Epidermal melanocyte (primary cell): ENCODE measurements around the gene VPS50.
"Not testable (repeated sequence)": the region's sequence is repeated elsewhere in the genome, so short reads cannot be mapped to it uniquely, and the experiment has no call there.

Experiments used
- DNase-seq: peaks from one replicate; pipeline ENCODE4 v3.0.0; 2011; ENCODE audit warnings: low spot score; ENCODE audit not compliant: insufficient read length

The VPS50 gene

DNA sequence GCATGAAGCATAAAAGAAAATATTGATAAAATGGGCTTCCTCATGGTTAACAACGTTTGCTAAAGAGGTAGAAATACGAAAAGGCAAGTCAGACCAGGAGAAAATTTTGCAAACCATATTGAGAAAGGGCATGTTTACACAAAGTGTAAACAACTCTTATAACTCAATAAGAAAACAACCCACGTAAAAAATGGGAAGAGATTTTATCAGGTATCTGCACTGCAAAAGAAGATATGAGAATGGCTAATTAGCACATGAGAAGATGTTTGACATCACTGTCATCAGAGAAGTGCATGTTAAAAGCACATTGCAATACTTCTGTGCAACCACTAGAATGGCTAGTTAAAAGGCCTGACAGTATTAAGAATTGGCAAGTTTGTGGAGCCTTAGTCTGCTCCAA, 99.5 kb downstream of the VPS50 start:
- DNase-seq: no peak

DNA sequence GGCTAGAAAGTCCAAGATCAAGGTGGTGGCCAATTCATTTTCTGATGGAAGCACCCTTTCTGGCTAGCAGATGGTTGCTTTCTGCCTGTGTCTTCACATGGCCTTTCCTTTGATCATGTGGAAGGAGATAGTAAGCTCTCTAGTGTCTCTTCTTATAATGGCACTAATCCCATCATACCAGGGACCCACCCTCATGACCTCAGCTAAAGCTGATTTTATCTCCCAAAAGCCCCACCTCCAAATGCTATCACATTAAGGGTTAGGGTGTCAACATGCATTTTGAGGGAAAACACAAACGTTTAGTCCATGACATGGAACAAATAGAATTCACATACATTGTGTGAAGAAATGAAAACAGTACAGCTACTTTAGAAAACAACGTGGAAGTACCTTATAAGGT, 100.0 kb downstream of the VPS50 start:
- no peak for DNase-seq

DNA sequence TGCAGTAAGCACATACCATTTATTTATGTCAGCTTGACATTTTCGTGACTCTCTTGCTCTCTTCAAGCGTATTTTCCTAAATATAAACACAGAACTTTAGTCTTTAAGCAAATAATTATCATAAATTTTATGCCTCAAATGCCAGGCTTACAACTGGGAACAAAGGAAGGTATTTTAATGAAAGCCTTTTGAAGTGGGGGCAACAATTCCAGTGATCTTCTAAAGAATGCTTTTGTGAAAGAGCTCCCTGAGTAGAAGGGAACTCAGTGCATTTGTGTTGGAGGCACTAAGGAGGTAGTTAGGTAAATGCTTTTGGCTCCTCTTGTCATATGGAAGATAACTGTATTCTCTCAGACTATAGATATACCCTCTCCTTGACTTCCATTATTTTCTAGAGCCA, 104.9 kb downstream of the VPS50 start:
- DNase-seq: no peak

DNA sequence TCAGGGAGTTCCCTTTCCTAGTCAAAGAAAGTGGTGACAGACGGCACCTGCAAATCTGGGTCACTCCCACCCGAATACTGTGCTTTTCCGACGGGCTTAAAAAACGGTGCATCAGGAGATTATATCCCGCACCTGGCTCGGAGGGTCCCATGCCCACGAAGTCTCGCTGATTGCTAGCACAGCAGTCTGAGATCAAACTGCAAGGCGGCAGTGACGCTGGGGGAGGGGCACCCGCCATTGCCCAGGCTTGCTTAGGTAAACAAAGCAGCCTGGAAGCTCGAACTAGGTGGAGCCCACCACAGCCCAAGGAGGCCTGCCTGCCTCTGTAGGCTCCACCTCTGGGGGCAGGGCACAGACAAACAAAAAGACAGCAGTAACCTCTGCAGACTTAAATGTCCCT, 110.0 kb downstream of the VPS50 start:
- DNase-seq: not testable (repeated sequence)

DNA sequence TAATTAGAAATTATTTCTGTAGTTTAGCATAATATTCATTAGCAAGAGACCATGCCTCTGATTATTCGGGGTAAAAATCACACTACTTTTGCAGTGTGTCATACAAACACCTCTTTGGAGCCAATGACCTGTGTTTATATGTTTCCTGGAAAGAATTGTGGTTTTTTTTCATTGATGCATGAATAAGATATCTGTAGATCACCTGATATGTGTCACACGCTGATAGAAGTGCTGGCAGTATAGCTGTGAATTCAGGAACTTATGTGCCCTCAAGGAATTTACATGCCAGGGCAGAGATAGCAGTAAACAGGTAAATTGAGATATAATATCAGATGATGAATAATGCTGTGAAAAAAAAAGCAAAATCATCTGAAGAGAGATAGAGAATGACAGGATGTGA, 118.2 kb downstream of the VPS50 start:
- DNase-seq: no peak

DNA sequence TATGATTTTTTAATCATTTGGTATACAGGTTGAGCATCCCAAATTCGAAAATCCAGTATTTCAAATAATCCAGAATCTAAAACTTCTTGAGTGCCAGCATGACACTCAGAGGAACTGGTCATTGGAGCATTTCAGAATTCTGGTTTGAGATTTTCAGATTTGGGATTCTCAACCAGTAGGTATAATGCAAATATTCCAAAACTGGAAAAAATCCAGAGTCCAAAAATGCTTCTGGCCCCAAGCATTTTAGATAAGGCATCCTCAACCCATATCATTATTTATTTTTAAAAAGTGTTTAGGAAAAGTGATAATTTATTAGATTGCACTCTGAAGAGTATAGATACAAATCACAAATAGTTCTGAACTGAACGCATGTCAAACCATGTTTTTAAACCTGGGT, 120.7 kb downstream of the VPS50 start:
- no peak for DNase-seq

DNA sequence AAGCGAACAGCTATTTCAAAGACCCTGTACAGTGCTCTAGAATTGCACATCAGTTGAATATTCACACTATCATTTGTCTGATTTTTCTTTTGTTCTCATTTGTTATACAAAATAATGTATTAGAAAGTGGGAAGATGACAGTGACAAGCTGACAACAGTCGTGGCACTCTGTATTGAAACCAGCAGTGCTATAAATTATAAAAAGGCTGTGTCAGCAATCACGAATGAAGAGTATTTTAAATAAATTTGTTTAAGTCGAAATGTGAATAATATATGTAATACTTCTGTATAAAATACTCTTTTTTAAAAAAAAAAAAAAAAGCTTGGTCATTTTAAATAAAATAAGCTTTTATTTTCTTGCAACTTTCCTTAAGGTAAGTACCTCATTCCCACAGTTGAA, 122.6 kb downstream of the VPS50 start:
- no peak for DNase-seq

DNA sequence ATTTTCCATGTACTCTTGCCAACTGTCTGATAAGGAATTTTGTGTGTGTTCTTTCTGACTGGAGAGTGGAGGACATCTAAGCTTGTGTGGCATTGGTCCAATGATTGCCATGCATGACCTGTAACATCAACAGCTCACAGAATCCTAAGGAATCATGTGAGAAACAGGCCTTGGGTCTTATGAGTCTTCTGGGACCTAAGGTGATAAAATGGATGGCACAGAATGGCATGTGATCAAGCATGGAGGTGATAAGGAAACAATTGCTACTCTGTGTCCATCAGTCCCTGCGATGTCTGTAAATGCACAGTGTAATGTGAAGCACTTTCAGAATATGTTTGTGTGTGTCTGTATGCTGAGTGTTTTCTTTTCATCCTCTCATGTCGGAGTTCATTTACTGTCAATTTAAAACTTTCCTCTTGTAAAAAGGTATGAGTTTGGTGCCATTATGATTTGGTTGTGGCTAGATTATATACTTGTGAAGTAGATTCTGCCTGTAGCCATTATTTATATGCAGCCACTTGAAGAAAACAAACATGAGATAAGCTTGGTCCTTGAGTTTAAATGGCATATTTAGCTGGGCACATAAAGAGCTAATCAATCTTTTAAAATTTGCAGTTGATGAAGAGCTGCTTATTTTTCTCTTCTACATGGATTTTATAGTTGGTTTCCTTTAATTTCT, 127.5 kb downstream of the VPS50 start:
- DNase-seq: no peak

DNA sequence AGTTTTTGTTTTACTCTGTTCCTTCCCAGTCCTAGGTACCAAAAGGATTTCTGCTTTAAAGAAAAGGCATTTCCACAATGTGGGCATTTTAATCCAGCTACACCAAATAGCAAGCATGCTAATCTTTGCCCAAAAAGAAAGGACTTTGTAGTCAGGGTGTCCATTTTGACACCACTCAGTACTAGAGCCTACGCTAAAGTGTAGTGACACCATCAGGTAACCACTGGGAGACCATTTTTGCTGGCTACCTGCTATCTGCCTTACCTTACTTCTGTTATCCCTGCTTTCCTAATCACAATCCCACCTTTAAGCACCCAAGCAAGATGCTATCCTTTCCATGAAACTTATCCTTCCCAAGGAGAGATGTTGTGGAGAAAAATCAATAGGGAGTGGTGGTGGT, 129.7 kb downstream of the VPS50 start:
- DNase-seq: no peak

DNA sequence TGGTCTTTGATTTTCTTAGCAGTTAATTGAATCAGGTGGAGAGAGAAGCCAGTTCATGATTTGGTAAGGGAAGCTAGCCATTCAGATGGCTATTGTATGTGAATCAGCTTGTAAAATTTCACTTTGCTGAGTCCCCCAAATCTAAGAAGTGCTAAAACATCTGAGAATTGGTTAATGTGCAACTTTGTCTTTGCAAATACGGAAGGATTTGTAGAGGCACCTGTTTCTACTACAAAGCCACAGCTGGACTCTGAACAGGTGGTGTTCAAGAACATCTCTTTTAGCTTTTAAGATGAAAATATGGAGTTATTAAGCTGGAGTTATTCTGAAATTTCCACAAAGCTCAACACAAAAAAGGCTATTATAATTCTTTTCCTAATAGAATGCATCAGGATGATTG, 132.6 kb downstream of the VPS50 start:
- no peak for DNase-seq

DNA sequence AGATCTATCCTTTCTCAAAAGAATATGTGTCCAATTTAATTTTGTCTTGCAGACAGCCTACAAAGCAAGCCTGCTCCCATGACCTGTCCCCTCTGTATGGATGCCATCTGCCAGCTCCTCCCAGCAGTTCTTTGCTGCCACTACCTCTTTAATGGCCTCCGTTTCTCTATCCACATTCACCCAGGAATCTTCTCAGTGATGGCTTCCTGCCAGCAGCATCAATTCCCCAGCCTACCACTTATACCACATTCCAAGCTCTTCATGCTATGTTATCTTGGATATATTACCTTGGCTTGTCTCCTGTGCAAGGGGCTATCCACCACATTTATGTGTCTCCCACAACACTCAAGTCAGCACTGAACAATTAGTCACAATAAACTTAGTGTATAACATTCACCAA, 133.2 kb downstream of the VPS50 start:
- DNase-seq: no peak

DNA sequence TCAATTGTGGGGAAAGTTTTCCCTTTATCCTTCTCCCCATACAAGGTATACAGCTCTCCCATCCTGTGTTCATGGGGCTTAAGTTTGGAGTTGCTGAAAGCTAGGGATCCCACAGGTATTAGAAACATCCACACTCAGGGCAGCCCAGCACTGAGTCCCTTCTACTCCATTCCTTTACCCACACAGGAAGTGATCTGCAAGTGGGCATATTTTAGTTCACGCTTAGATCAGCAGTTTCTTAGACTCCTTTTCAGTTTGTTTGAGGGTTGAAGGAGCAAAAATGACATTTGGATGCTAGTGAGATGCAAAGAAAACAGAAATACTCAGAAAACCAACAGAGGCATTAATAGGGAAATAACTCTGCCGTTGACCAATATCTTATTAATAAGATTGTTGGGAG, 134.7 kb downstream of the VPS50 start:
- no peak for DNase-seq

DNA sequence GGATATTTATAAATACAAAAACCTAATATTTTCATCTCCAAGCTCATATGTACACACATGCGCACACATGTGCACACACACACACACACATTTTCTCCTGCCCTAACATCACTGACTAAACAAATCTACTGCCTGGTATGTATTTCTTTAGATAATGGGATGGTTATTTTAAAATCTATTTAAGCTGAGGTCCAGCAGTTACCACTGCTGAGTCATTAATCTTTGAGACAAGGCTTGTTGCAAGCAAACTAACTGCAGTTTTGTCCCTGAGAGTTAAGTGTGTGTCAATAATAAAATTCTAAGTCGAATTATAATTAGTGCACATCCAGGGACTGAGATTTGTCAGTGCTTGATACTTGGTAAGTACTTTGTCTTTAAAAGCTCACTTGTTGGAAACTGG, 135.1 kb downstream of the VPS50 start:
- DNase-seq: no peak

DNA sequence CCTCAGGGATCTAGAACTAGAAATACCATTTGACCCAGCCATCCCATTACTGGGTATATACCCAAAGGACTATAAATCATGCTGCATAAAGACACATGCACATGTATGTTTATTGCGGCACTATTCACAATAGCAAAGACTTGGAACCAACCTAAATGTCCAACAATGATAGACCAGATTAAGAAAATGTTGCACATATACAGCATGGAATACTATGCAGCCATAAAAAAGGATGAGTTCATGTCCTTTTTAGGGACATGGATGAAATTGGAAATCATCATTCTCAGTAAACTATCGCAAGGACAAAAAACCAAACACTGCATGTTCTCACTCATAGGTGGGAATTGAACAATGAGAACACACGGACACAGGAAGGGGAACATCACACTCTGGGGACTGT, 138.8 kb downstream of the VPS50 start:
- not testable (repeated sequence) for DNase-seq

DNA sequence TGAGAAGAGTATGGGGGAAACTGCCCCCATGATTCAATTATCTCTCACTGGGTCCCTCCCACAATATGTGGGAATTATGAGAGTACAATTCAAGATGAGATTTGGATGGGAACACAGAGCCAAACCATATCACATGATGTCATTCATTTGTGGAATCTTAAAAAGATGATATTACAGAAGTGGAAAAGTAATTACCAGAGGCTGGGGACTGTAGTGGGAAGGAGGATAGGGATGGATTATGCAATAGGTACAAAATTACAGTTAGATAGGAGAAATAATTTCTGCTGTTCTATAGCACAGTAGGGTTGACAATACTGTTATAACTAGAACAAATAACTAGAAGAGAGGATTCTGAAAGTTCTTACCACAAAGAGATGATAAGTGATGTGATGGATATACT, 141.4 kb downstream of the VPS50 start:
- DNase-seq: no peak

DNA sequence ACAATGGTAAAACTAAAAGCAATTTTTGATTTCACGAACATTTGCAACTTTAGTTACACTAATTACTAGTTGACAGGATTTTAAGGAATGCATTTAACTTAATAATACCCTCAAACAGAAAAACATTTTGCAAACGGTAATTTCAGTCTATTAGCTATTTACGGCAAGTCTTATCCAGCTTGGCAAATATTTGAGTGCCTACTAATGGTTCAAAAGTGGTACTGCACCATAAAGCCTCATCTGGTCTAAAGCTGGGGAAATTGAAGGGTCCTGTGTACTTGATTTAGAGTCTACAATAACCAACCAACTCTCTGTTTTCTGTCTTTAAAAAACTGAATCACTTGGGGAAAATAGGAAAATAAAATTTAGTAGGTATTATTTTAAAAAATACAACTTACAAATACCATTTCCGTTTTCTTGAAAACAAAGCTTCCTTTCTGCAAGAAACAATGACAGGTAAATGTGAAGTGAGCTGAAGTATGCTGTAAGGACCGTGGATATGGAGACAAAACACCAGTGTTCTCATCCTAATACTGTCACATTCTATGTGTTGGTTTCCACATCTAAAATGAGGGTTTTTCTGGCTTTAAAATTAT, 142.3 kb downstream of the VPS50 start:
- DNase-seq: no peak

DNA sequence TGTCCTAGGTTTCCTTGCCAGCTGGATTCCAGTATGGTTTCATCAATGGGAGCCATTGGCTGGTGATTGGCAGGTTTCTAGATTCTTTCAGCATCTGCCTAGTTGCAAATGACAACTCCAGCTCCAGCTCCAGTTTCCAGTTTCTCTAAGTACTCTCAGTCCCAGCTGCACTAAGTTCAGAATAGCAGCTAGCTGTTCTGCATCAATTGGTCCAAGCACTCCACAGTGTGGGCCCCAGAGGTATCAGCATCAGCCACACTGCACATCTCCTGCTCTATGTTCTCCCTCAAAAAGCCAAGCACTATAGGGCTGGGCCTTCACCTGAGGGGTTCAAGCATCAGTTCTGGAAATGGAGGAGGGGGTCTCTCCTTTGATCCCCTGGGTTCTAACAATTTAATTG, 143.4 kb downstream of the VPS50 start:
- DNase-seq: no peak

DNA sequence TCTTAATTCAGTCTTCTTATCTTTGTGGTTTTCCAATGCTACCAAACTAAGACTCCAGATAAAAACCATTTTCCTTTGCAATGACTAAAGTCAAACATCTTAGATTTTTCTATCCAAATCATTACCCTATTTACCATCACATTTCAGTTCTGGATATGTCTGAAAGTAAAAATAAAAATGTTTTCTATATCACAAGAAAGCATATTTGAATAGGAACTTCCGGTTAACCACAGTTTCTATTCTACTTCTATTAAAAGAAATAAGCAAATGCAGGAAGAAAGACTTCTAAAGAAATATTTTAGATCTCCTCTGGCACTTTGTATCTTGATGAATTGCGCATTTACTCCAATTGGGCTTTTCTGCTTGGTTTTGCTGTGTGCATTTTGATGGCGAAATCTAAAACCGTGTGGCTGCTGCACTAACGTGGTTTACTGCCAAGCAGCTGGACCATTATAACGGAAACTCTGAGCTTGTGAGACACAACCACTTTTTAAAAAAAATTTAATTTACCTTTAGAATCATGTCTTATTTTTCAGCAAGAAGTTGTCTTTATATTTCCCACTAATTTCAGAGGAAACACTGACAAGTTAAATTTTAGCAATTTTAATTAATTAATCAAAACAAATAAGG, 146.1 kb downstream of the VPS50 start:
- DNase-seq: no peak

DNA sequence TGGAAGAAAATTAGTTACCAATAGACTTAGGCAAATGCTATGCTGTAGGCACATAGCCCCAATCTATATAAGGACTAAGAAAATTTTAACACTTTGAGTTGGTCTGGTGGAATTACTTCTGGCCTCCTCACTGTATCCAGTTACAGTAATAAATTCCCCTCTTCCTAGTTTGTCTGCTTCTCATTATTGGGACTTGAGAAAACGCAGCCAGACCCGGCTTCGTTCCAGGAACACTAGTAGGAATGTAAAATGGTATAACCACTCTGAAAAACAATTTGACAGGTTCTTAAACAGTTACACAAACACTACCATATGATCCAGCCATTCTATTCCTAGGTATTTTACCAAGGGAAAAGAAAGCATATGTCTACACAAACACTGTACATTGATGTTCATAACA, 150.2 kb downstream of the VPS50 start:
- no peak for DNase-seq

DNA sequence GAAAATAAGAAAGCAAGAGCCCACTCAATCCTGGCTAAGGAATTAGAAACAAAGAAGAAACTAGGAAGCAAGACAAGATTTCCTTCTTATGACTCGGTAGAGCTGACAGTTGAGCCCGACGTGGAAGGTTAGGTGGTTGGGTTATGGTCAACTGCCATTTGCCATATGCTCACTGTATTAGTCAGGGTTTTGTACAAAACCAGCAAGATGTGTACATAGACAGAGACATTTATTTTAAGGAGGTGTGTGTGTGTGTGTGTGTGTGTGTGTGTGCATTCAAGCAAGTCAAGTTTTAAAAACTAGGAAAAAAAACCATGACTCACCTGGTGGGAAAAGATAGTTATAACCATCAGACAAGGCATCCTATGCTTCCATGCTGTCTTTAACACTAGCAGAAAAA, 158.5 kb downstream of the VPS50 start:
- no peak for DNase-seq

DNA sequence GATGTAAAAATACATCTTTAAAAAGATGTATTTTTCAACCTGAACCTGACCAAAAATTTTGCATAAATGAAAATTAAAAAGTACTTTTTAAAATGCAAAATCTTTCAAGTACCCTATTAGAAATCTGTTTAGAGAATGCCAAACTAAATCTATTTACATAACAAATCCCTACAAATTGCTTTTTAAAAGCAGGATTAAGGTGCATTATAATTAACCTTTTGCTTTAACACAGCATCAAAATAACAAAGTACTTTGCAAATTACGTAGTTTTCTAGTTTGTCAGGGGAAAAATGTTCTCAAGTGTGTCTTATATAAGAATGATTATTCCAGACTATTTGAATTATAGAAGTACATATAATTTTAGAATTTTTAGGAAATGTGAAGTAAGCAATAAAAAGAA, 160.8 kb downstream of the VPS50 start:
- DNase-seq: no peak

DNA sequence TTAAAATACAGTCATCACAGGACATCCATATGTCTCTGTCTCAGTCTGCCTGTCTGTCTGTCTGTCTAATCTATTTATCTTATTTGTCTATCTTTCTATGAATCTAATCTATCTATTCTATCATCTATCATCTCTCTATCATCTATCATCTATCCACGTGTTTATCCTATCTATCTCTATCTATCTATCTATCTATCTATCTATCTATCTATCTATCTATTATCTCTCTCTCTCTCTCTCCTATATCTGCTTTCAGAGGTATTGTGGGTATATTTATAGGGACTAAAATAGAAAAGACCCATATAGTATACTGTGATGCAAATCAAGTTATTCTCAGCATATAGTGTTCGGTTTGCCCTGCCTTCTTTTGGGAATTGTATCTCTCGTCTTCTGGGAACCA, 167.5 kb downstream of the VPS50 start:
- DNase-seq: no peak

DNA sequence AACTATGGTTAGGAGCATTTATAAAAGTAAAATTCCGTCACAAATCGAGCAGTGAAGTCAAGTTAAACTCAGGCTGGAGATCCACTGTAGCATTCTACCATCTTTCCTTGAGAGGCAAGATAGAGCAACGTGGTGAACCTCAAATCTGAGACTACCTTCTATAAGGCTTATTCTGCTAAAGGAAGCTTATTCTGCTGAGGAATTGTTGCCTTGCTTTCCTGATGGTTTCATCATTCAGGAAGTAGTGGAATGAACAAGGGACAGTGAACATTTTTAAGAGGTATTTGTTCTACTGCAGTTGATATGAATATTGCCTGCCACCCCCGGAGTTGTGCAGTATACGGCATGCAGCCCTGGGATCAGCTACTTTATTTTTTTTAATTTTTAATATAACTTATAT, 170.8 kb downstream of the VPS50 start:
- no peak for DNase-seq
